Nephron (organoid): ENCODE results near the gene SMYD1.

Experiments
- H3K27ac Mint-ChIP-seq, 3 experiments: 2 replicates each; pipeline ENCODE4 v1.8.0; 2020; ENCODE audit warnings: mixed read lengths in 3 of 3, mild to moderate bottlenecking in 2 of 3, moderate library complexity in 1 of 3
- H3K27me3 Mint-ChIP-seq: 2 replicates; pipeline ENCODE4 v1.8.0; 2021; ENCODE audit warnings: low read depth, mild to moderate bottlenecking, moderate library complexity, mixed read lengths
- H3K36me3 Mint-ChIP-seq: 2 replicates; pipeline ENCODE4 v1.8.0; 2020; ENCODE audit warnings: low read depth, mixed read lengths
- H3K4me1 Mint-ChIP-seq: 2 replicates; pipeline ENCODE4 v1.8.0; 2020; ENCODE audit warnings: mixed read lengths
- H3K4me3 Mint-ChIP-seq, 3 experiments: 2 replicates each; pipeline ENCODE4 v1.8.0; 2020; ENCODE audit warnings: mild to moderate bottlenecking in 3 of 3, mixed read lengths in 3 of 3, moderate library complexity in 2 of 3
- H3K9me3 Mint-ChIP-seq: 2 replicates; pipeline ENCODE4 v1.8.0; 2020; ENCODE audit warnings: mixed read lengths
- TF ChIP-seq, protein P1 (sequence below), 3 experiments: fragments of 200-600 bp; sonication (generic); IDR thresholded peaks; one replicate each; pipeline ENCODE4 v1.5.0; 2021; ENCODE audit warnings: antibody characterized with exemption in 3 of 3; ENCODE audit not compliant: unreplicated experiment in 3 of 3

The SMYD1 gene

DNA sequence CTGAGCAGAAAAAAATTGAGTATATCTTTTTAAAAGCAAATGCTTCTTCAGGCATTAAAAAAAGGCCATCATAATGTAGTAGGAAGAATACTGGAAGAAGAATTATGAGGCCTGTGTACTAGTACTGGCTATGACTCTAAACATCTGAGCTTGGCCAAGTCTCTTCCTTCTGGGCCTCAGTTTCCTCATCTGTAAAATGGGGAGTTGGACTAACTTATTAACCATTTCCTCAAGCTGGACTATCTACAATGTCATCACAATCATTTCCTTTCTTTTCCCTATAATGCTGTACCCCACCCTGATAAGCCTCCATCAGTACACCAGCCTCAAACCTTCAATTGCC lies 30.9 kb downstream of the SMYD1 start:
- Mint-ChIP-seq H3K36me3 (no peaks in the 10 kb centered on the region), H3K9me3 (no peaks in the 10 kb centered on the region), H3K27me3 (peaks cover 6% of the 10 kb centered on the region), H3K4me1 (peaks cover 13% of the 10 kb centered on the region), H3K4me3 (no peak overlapping the region), H3K27ac (no peak overlapping the region)
- TF ChIP-seq, protein P1, sequence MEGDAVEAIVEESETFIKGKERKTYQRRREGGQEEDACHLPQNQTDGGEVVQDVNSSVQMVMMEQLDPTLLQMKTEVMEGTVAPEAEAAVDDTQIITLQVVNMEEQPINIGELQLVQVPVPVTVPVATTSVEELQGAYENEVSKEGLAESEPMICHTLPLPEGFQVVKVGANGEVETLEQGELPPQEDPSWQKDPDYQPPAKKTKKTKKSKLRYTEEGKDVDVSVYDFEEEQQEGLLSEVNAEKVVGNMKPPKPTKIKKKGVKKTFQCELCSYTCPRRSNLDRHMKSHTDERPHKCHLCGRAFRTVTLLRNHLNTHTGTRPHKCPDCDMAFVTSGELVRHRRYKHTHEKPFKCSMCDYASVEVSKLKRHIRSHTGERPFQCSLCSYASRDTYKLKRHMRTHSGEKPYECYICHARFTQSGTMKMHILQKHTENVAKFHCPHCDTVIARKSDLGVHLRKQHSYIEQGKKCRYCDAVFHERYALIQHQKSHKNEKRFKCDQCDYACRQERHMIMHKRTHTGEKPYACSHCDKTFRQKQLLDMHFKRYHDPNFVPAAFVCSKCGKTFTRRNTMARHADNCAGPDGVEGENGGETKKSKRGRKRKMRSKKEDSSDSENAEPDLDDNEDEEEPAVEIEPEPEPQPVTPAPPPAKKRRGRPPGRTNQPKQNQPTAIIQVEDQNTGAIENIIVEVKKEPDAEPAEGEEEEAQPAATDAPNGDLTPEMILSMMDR (IDR thresholded peaks at IDR 0.05; ENCODE audit: unreplicated experiment in 3 of 3) = no peak

DNA sequence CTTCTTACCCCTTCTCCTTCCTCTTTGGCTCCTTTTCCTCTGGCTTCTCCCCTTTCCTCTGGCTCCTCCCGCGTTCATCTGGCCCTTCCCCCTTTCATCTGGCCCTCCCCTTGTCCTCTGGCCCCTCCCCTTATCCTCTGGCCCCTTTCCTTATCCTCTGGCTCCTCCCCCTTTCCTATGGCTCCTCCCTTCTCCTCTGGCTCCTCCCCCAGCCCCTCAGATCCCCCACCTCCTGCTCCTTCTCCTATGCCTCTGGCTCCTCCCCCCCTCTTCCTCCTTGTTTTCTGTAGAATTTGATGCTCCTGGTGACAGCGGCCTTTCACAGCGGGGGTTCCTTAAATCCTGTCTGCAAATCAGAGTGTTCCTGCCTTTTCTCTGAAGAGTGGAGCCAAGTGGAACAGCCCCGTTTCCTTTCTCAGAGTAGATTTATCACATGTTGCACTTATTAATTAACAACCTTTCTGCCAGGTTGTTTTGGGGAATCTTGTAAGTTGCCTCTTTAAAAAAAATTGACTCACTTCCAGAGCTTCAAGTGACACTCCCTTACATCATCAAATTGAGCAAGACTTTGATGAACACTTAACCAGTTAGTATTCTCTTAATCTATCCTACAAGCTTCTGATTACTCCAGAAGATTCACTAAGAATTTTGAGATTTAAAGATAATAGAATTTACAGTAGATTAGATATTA lies 32.3 kb downstream of the SMYD1 start:
- Mint-ChIP-seq H3K4me3 (no peak overlapping the region), H3K4me1 (peaks cover 13% of the 10 kb centered on the region)

DNA sequence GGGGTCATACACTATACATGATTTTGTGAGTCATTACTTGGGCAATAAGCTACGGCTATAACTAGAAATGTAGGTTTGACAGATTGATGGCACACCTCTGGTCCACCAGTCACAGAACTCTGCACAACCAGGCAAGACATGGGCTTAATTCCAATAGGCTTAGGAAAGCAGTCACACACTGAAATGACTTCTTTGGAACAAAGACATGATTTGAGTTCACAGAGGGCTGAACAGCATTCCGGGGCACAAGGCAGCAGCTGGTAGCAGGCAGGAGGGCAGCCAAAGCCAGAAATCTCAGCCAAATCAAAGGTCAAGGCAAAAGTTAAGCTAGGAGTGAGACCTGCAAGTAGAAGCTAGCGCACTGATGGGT lies 32.8 kb downstream of the SMYD1 start:
- Mint-ChIP-seq H3K4me1 (peaks cover 13% of the 10 kb centered on the region), H3K9me3 (no peaks in the 10 kb centered on the region), H3K27ac (no peak overlapping the region), H3K27me3 (peaks cover 6% of the 10 kb centered on the region), H3K4me3 (no peak overlapping the region), H3K36me3 (no peaks in the 10 kb centered on the region)
- TF ChIP-seq, protein P1 (IDR thresholded peaks at IDR 0.05; ENCODE audit: unreplicated experiment in 3 of 3) = no peak

More for the DNA sequence above, 32.3 kb downstream of the SMYD1 start:
- no peak overlapping the region for H3K27ac Mint-ChIP-seq
- H3K9me3 Mint-ChIP-seq = no peaks in the 10 kb centered on the region
- no peaks in the 10 kb centered on the region for H3K36me3 Mint-ChIP-seq
- TF ChIP-seq, protein P1 (IDR thresholded peaks at IDR 0.05; ENCODE audit: unreplicated experiment in 3 of 3) = no peak
- peaks cover 6% of the 10 kb centered on the region for H3K27me3 Mint-ChIP-seq

DNA sequence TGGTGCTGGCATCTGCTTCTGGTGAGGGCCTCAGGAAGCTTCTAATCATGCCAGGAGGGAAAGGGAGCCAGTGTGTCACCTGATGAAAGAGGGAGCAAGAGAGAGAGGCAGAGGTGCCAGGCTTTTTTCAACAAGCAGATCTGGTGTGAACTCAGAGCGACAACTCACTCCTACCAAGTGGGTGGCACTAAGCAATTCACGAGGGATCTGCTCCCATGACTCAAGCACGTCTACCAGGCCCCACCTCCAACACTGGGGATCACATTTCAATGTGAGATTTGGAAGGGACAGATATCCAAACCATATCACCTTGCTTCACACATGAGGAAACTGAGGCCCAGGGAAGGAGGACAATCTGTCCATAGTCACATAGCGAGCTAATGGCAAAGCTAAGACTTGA lies 41.2 kb downstream of the SMYD1 start:
- Mint-ChIP-seq H3K9me3 (no peaks in the 10 kb centered on the region), H3K4me3 (no peak overlapping the region), H3K36me3 (no peaks in the 10 kb centered on the region), H3K4me1 (no peaks in the 10 kb centered on the region), H3K27ac (no peak overlapping the region), H3K27me3 (no peaks in the 10 kb centered on the region)
- TF ChIP-seq, protein P1 (IDR thresholded peaks at IDR 0.05; ENCODE audit: unreplicated experiment in 3 of 3) = no peak

DNA sequence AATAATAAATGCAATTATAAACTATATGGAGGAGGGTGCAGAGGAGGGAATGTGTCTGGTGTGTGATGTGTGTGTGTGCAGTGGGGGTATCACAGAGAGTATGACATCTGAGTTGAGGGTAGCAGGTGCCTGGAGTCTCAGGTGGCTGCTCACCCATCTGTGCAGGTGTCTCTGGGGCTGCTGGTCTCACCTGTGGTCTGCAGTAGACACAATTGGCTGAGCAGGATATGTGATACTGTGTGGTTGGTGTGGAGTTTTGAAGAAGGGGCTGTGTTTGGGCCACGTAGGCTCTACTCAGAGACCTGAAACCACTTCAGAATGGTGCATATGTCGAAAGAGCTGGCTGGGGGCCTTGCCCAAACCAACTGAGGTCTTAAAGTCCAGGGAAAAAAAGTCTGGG lies 43.2 kb downstream of the SMYD1 start:
- Mint-ChIP-seq H3K4me1 (peaks cover 7% of the 10 kb centered on the region), H3K36me3 (no peaks in the 10 kb centered on the region), H3K9me3 (no peaks in the 10 kb centered on the region), H3K27ac (no peak overlapping the region), H3K27me3 (no peaks in the 10 kb centered on the region), H3K4me3 (no peak overlapping the region)
- TF ChIP-seq, protein P1 (IDR thresholded peaks at IDR 0.05; ENCODE audit: unreplicated experiment in 3 of 3) = no peak

DNA sequence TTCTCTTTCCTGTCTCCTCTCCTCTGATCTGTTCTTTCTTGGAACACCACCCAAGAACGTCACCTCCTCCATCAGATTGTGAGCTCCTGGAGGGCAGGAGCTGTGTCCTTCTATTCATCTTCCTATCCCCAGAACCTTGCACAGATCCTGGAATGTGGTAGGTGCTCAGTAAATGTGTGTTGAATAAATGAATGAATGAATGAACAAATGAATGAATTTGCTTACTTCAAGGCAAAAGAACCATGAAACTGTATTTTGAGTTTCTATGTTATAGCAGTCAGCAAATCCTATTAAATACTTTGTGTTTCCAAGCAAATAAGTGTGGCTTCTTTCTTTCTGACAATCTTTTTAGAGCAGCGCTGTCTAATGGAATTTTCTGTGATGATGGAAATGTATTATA lies 45.4 kb downstream of the SMYD1 start:
- no peak overlapping the region for H3K4me3 Mint-ChIP-seq
- H3K4me1 Mint-ChIP-seq = peaks cover 14% of the 10 kb centered on the region
- H3K27me3 Mint-ChIP-seq = no peaks in the 10 kb centered on the region
- no peaks in the 10 kb centered on the region for H3K36me3 Mint-ChIP-seq
- H3K27ac Mint-ChIP-seq = no peak overlapping the region
- no peaks in the 10 kb centered on the region for H3K9me3 Mint-ChIP-seq
- TF ChIP-seq, protein P1 (IDR thresholded peaks at IDR 0.05; ENCODE audit: unreplicated experiment in 3 of 3) = no peak
